ENCODE measurements around the gene CLEC4F.

CLEC4F gene

DNA sequence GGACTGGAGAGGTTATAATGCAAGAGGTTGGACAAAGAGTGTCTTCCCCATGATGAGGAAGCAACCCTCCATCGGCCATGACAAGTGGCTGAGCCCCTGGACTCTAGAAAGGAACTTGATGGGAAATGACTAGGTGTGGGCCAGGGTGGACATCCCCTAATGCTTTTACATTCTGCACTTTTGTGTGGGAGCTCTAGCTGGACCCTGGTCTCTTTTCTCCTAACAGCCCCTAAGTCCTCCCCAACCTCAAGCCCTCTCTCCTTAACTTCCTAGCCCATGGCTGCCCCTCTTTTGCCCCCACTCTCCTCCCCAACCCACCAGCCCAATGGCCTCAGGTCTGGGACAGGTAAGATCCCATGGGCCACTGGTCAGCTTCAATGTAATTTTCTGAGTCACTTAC is 12.8 kb upstream of the CLEC4F start:
- H3K4me1 ChIP-seq, result no peaks in the 10 kb centered on the region
- H3K4me3 ChIP-seq (ENCODE audit: low read depth, low read length), result no peak overlapping the region
- no peaks in the 10 kb centered on the region for H3K9me3 ChIP-seq (ENCODE audit: control insufficient read depth, low read length)
- H3K27me3 ChIP-seq (ENCODE audit: control insufficient read depth, insufficient read depth, low read length), result no peaks in the 10 kb centered on the region
- no peaks in the 10 kb centered on the region for H3K36me3 ChIP-seq (ENCODE audit: control insufficient read depth, insufficient read depth, low read length)
- TF ChIP-seq, protein P1, sequence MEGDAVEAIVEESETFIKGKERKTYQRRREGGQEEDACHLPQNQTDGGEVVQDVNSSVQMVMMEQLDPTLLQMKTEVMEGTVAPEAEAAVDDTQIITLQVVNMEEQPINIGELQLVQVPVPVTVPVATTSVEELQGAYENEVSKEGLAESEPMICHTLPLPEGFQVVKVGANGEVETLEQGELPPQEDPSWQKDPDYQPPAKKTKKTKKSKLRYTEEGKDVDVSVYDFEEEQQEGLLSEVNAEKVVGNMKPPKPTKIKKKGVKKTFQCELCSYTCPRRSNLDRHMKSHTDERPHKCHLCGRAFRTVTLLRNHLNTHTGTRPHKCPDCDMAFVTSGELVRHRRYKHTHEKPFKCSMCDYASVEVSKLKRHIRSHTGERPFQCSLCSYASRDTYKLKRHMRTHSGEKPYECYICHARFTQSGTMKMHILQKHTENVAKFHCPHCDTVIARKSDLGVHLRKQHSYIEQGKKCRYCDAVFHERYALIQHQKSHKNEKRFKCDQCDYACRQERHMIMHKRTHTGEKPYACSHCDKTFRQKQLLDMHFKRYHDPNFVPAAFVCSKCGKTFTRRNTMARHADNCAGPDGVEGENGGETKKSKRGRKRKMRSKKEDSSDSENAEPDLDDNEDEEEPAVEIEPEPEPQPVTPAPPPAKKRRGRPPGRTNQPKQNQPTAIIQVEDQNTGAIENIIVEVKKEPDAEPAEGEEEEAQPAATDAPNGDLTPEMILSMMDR (IDR thresholded peaks at IDR 0.05), result no peak
- H3K27ac ChIP-seq, result no peak overlapping the region
- no peak overlapping the region for H3K4me2 ChIP-seq (ENCODE audit: low read length)
- no peaks in the 10 kb centered on the region for H3K79me2 ChIP-seq
- no peak overlapping the region for H2AFZ ChIP-seq
- H3K9ac ChIP-seq, result no peak overlapping the region

DNA sequence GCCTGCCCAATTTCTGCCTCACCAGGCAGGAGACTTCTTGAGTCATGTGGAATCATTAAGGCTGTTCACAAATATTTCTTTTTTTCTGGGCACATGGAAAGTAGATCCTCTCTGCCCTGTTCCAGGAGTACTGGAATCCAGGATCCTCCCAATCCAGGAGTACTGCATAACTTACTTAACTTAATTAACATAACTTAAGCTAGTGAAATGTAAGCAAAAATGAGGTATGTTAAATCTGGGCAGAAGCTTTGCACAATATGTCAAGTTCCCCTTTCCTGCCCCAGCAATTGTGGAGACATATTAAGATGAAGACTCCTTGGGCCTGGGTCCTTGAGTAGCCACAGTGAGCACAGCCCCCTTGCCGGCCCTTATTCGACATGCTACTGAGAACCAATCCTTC is 12.0 kb upstream of the CLEC4F start:
- H3K27ac ChIP-seq, result no peak overlapping the region
- H3K4me2 ChIP-seq (ENCODE audit: low read length), result no peak overlapping the region
- H3K36me3 ChIP-seq (ENCODE audit: control insufficient read depth, insufficient read depth, low read length), result no peaks in the 10 kb centered on the region
- H3K4me3 ChIP-seq (ENCODE audit: low read depth, low read length), result no peak overlapping the region
- H3K79me2 ChIP-seq, result no peaks in the 10 kb centered on the region
- H3K4me1 ChIP-seq, result no peaks in the 10 kb centered on the region
- TF ChIP-seq, protein P1 (IDR thresholded peaks at IDR 0.05), result no peak
- no peak overlapping the region for H2AFZ ChIP-seq
- no peaks in the 10 kb centered on the region for H3K9me3 ChIP-seq (ENCODE audit: control insufficient read depth, low read length)
- H3K9ac ChIP-seq, result no peak overlapping the region
- no peaks in the 10 kb centered on the region for H3K27me3 ChIP-seq (ENCODE audit: control insufficient read depth, insufficient read depth, low read length)

DNA sequence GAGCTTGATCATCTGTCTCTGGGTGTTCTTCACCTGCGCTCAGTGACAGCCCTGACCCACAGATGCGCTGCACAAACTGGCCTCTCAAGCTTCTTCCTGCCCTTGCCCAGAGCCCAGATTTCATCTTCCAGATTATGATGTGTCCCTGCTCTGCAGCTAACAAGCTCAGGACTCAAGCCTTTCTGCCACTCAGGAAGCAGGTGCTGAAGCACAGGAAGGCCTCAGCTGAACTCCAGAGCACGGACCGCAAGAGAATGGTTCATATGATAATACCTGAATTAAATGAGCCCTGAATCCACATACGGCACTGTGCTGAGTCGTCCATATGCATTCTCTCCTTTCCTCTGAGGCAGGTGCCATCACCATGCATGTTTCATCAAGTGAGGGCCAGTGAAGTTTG is 11.5 kb upstream of the CLEC4F start:
- H3K9ac ChIP-seq, result no peak overlapping the region
- no peaks in the 10 kb centered on the region for H3K27me3 ChIP-seq (ENCODE audit: control insufficient read depth, insufficient read depth, low read length)
- TF ChIP-seq, protein P1 (IDR thresholded peaks at IDR 0.05), result no peak
- no peaks in the 10 kb centered on the region for H3K79me2 ChIP-seq
- no peak overlapping the region for H3K27ac ChIP-seq
- H3K36me3 ChIP-seq (ENCODE audit: control insufficient read depth, insufficient read depth, low read length), result no peaks in the 10 kb centered on the region
- no peak overlapping the region for H2AFZ ChIP-seq
- H3K9me3 ChIP-seq (ENCODE audit: control insufficient read depth, low read length), result no peaks in the 10 kb centered on the region
- H3K4me2 ChIP-seq (ENCODE audit: low read length), result no peak overlapping the region
- no peaks in the 10 kb centered on the region for H3K4me1 ChIP-seq
- H3K4me3 ChIP-seq (ENCODE audit: low read depth, low read length), result no peak overlapping the region

DNA sequence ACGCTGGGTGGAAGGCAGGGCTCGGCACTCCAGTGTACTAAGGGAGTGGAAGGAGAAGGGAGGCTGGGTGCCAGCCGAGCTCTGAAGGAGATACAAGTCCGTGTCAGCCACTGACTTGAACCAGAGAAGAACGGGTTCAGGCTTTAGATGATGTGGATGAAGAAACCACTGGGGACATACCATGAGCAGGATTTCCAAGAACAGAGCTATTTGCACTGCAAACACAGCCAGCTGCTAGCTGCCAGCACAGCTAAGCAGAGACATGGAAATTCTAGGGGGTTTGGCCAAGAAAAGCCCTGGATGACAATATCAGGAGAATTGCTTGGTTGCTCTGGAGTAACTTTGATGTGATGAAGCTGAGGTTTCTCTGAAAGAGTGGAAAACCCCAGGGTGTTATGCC is 10.0 kb upstream of the CLEC4F start:
- Histone ChIP-seq H3K36me3 (ENCODE audit: control insufficient read depth, insufficient read depth, low read length) (no peaks in the 10 kb centered on the region), H3K27me3 (ENCODE audit: control insufficient read depth, insufficient read depth, low read length) (no peaks in the 10 kb centered on the region), H3K9me3 (ENCODE audit: control insufficient read depth, low read length) (no peaks in the 10 kb centered on the region), H2AFZ (no peak overlapping the region), H3K4me1 (no peaks in the 10 kb centered on the region), H3K9ac (no peak overlapping the region), H3K27ac (no peak overlapping the region), H3K79me2 (no peaks in the 10 kb centered on the region), H3K4me2 (ENCODE audit: low read length) (no peak overlapping the region), H3K4me3 (ENCODE audit: low read depth, low read length) (no peak overlapping the region)
- TF ChIP-seq, protein P1 (IDR thresholded peaks at IDR 0.05), result no peak

DNA sequence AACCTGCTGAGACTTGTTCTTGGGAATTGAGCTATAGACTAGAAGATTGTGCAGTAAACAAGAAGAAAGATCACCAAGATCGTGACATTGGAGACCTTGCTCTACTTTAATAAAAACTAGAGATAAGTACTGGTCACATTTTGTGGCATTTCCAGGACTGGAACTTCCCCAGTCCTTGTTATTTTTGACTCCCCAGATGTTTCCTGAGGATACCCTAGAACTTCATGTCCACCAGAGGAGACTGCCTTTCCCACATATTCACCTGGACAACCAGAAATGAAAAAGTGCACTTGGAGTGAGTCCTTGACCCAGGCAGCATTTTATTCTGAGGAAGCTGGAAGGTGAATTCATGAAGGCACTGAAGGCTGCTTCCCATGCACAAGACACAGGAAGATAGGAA is 9.5 kb upstream of the CLEC4F start:
- Histone ChIP-seq H3K4me3 (ENCODE audit: low read depth, low read length) (no peak overlapping the region), H3K27me3 (ENCODE audit: control insufficient read depth, insufficient read depth, low read length) (no peaks in the 10 kb centered on the region), H2AFZ (no peak overlapping the region), H3K36me3 (ENCODE audit: control insufficient read depth, insufficient read depth, low read length) (no peaks in the 10 kb centered on the region), H3K4me2 (ENCODE audit: low read length) (no peak overlapping the region), H3K27ac (no peak overlapping the region), H3K79me2 (no peaks in the 10 kb centered on the region), H3K9me3 (ENCODE audit: control insufficient read depth, low read length) (no peaks in the 10 kb centered on the region), H3K4me1 (no peaks in the 10 kb centered on the region), H3K9ac (no peak overlapping the region)
- TF ChIP-seq, protein P1 (IDR thresholded peaks at IDR 0.05), result no peak

All from parathyroid adenoma (tissue), 2 donors.